HEK293T (cell line): ENCODE measurements around the gene GFI1B.

Experiments
- BHLHE40 ChIP-seq: fragments of 450-650 bp; IDR thresholded peaks from 2 replicates; pipeline ENCODE4 v1.6.1; 2016; ENCODE audit warnings: mild to moderate bottlenecking, moderate library complexity, borderline replicate concordance
- ELF4 ChIP-seq: fragments of 450-650 bp; IDR thresholded peaks from 2 replicates; pipeline ENCODE4 v1.6.1; 2017; ENCODE audit warnings: antibody characterized with exemption
- FOXA1 ChIP-seq: fragments of 450-650 bp; IDR thresholded peaks from 2 replicates; pipeline ENCODE4 v1.6.1; 2016; ENCODE audit warnings: mild to moderate bottlenecking
- HDGF ChIP-seq: fragments of 450-650 bp; IDR thresholded peaks from 2 replicates; pipeline ENCODE4 v1.6.1; 2017; ENCODE audit warnings: antibody characterized with exemption, borderline replicate concordance
- PKNOX1 ChIP-seq: fragments of 450-650 bp; IDR thresholded peaks from 2 replicates; pipeline ENCODE4 v1.6.1; 2016
- SUZ12 ChIP-seq: fragments of 450-650 bp; IDR thresholded peaks from 2 replicates; pipeline ENCODE4 v1.6.1; 2016; ENCODE audit warnings: mild to moderate bottlenecking

DNA sequence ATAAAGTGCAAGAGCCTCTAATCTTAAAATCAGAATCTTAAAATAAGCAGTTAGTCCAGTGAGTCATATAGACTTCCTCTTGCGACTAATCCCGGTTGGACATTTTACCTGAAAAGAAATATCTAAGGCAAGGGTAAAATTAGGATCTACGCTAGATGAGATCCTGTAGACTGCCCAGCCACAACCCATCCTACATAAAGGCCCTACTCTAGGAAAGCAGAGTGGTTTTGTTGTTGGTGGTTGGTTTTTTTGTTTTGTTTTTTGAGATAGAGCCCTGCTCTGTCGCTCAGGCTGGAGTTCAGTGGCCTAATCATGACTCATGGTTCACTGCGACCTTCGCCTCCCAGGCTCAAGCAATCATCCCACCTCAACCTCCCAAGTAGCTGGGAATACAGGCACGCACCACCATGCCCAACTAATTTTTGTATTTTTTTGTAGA is 41.0 kb upstream of the GFI1B start:
- TF ChIP-seq PKNOX1 (no peak), SUZ12 (no peak), HDGF (no peak), BHLHE40 (no peak), FOXA1 (no peak), ELF4 (no peak)
